ENCODE data around the gene SOX9.
"Not testable (repeated sequence)": the region's sequence is repeated elsewhere in the genome, so short reads cannot be mapped to it uniquely, and the experiment has no call there.

SOX9 gene

DNA sequence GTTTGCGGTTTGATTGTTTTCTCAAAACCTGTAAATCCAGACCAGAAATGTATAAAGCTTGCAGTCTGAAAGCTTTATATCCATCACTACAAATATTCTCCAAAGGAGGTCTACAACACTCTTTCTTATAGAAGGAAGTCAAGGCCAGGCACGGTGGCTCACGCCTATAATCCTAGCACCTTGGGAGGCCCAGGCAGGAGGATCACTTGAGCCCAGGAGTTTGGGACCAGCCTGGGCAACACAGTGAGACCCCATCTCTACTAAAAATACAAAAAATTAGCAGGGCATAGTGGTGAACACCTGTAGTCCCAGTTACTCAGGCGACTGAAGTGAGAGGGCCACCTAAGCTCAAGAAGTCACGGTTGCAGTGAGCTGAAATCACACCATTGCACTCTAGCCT is 8.9 kb upstream of the SOX9 start:
- DNase-seq, result not testable (repeated sequence)

DNA sequence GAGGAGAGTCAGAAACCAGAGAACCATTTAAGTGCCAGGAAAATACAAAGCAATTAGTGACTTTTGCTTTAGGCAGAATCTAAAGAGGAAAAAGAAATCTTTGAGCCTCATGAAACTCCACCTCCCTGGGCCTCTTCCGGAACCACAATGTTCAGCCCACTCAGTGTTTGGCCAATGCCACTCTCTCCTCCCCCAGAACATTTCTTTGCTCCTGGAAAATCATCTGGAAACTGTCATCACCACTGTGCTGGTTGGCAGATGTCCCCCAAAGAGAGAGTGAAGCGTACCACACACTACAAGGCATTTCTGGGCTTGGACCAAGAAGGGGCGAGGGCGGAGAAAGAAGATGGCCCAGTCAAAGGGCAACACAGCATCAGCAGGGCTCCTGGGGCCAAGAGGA is 7.1 kb upstream of the SOX9 start:
- DNase-seq, result no peak

DNA sequence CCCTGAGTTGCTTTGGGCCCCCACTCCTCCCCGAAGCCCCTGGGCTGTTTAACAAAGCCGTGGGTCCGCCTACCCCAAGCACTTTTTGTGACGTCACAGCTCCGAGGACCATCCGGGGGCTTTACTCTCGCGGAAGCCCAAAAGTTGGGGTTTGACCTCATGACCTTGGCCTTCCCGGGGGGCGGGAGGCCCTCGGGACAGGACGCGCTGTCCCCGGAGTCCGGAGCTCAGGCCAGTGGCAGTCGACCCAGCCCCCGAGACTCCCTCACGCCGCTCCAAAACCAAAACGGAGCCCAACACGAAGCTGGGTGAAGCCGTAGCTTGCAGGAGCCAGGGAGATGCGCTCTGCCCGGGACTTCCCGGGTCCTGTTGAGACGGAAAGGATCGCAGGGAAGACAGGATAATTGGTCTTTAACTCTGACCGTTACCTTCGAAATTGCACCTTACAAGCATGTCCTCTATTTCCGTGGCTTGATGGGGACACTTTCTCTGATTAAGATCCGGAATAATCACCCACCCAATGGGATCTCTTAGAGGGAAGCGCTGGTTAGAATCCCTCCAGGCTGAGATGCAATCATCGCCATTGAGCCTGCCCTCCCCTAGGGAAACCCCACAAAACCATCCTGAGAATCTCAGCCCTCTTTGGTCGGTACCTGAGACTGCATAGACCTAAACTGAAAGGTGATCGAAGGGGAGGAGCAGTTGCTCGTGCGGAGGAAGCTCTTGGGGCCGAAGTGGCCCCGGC is 4.9 kb upstream of the SOX9 start:
- no peak for DNase-seq

DNA sequence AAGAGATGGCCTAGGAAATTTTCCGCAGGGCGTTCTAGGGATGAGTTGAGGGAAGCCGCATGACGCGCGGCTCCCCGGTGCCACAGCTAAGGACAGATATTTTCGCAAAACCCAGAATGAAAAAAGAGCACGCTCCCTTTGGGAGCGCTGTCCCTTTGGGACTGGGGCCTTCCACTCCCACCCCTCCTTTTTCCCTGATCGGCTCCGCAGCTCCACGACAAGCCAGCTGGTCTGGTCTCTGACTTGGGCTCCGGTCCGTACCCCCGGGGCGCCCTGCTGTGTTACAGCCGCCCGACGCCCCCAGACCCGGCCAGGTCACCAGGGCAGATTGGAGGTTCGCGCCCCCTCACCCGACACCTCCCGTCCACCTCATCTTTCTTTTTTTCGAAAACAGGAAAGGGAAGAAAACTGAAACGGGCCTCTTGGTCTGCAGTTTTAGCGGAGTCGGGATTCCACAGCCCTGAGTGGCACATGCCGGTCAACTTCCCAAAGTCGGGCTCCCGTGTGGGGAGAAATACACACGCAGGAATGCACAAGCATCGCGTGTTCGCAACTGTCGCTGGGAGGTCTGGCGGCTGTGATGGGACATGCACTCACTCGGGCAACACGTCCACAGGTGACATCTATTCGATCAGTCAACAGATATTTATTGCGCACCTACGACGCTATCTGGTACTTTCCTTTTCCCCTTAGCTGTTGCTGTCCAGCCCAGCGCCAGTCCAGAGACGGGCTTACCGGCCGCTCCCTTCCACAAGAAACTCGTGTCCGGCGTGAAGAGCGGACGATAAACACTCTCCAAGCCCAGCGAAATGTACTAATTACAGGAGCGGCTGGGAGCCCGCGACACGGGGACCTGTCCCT is 3.9 kb upstream of the SOX9 start:
- no peak for DNase-seq

DNA sequence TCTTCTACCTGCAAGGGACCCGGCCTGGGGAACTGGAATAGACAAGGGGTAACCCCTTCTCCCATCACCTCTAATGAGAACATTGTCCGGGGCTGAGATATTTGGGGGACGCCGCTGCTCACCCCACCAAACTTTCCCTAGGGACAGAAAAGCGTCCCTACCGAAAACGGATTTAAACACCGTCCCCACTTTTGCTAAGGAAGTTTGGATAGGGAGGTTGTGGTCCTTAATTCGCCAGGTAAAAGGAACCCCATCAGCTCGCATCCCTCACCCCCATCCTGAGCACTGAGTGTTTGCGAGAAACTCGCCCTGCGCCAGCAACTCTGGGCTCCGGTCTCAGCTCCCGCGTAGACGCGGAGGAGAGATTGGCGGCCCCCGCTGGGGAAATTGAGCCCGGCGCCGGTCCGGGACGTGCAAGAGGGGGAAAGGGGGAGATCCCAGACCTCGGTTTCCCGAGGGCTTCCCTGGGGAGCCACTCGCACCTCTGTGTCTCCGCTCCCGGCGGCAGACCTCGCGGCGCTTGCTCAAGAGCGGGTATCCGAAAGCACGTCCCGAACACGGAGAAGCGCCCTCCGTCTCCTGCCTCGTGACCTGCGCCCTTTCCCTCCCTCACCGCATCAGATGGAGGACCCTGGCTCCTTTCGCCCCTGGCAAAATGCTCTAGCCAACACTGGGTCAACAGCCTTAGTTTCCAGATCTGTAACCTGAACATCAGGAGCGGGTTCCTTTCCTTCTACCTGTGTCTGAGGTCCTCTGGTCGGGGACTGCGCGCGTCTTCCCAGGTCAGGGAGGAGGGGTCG is 3.1 kb upstream of the SOX9 start:
- DNase-seq, result no peak

DNA sequence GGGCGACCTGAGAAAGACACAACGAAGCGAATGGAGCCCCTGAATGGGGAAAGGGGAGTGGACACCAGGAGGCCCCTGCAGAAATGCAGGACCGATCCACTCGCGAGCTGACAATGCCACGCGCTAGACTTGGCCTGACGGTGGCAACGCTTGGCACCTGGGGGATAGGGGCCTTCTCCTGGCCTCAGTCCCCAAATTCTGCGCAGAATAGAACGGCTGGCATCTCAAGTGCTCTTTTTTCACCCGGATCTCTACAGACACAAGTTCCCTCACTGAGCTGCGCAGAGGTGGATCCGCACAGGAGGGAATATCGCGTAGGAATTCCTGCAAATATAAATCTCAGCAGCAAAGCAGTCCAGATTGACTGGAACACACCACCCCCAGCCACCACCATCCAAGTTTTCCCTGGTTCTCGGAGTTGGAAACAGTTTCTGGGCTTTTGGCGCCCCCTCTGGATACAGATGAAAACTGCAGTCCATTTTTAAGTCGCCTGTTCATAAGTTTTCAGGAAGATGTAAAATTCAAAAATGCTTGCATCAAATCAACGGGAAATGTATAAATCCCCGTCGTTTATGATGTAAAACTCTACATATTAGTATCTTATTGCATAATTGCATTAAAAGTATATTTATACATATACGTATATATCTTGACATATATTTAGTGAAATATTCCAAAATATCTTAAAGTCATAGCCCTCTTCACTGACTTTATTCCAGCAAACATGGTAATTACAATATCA is 2.3 kb upstream of the SOX9 start:
- DNase-seq, result no peak

DNA sequence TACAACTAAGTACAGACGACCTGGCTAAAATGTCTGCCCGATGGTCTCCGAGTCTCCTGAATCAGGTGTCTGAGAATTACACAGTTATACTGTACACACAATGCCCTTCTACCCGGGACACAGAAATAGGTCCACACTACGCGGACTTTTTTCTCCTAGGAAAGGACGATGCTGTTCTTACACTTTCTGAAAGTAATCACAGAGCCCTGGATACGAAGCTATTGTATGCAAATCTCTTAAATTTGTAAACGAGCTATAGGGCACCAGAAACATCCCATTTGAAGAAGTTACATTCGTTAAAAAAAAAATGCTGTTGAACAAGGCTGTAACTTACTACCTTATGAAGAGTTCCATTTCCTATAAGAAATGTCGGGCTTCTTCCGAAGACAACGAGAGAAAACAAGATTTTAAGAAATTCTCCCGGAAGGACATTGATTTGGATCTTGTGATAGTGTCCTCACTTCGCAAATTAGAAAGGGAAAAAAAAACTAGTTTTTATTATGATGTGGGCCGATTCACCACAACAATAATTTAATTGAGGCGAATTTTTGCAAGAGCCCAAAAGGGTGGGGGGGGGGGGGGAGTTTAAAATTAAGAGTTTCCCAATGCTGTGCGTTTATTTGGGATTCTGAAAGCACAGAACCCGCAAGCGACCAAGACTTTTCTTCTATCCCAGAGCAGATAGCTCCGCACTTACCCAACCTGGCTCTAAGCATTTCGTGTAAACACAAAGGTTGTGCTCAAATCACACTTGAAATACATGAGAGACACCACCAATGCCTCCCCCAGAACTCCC is 1.5 kb upstream of the SOX9 start:
- DNase-seq, result no peak

DNA sequence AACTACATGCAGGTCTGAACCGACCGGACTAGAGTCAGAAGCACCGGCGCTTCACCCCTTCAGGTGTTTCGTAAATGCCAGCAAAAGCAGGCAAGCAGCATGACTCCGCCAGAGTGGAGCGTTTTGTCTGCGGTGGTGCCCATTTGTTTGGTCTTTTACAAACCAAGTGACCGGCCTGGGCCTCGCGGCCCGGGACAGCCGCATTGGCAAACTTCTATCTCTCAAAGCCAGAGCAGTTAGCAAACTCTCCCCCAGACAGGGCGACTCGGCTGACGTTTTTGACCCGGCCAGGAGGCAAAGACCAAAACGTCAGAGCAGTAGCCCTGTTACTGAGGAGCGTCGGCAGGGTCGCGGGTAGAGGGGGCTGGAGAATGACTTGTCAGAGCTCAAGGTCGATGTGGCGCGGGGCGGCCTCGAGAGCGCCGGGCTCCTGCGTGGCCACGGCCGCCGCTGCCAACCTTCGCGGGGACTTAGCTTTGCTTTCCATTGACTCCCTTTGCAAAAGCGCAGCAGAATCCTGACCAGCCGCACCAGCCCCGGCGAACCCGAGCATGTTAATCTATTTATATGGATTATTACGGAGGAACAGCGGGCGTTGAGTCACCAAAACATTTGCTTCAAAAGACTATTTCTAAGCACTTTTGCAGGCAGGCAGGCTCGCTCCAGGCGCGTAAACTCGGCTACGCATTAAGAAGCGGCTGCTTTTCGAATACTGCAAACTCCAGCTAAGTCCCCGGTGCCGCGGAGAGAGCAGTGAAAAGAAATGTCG is 763 bp upstream of the SOX9 start:
- DNase-seq, result no peak

DNA sequence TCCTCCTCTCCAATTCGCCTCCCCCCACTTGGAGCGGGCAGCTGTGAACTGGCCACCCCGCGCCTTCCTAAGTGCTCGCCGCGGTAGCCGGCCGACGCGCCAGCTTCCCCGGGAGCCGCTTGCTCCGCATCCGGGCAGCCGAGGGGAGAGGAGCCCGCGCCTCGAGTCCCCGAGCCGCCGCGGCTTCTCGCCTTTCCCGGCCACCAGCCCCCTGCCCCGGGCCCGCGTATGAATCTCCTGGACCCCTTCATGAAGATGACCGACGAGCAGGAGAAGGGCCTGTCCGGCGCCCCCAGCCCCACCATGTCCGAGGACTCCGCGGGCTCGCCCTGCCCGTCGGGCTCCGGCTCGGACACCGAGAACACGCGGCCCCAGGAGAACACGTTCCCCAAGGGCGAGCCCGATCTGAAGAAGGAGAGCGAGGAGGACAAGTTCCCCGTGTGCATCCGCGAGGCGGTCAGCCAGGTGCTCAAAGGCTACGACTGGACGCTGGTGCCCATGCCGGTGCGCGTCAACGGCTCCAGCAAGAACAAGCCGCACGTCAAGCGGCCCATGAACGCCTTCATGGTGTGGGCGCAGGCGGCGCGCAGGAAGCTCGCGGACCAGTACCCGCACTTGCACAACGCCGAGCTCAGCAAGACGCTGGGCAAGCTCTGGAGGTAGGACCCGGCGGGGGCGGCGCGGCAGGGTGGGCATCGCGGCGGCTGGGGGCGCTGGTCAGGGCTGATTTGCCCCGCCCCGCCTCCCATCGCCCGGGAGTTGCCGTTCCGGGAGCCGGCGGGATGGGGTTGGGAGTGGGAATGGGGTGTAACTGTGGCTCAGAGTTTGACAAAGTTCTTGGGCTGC is 567 bp downstream of the SOX9 start:
- no peak for DNase-seq

DNA sequence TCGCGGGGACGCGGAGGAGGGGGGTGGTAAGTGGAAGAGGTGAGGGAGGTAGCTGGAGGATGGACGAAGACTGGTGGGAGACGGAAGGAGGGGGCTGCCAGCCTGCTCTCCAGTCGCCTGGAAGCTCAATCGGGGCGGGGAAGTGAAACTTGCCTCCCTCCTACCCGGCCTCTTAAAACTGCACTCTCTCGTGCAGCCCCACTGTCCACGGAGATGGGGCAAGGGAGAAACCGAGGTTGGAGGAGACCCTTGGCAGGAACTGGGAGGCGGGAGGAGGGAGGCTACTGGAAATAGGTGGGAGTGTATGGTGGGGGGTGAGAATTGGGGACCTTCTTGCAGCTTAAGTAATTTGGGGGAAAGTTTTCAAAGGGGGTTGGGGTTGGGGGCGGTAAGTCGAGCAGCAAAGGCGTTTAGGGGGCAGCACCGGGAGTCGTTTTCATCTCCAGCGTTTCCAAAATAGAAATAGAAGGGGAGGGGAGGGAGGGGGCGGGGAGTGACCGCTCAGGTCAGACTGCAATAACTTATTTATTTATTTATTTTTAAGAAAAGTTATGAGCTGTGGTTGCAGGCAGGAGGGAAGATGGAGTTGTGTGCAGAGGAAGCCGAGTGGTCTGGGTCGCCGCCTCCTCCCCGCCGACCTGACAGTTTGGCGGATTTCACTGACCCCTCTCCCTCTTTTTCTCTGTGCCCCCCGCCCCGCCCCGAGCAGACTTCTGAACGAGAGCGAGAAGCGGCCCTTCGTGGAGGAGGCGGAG is 1.4 kb downstream of the SOX9 start:
- no peak for DNase-seq

DNA sequence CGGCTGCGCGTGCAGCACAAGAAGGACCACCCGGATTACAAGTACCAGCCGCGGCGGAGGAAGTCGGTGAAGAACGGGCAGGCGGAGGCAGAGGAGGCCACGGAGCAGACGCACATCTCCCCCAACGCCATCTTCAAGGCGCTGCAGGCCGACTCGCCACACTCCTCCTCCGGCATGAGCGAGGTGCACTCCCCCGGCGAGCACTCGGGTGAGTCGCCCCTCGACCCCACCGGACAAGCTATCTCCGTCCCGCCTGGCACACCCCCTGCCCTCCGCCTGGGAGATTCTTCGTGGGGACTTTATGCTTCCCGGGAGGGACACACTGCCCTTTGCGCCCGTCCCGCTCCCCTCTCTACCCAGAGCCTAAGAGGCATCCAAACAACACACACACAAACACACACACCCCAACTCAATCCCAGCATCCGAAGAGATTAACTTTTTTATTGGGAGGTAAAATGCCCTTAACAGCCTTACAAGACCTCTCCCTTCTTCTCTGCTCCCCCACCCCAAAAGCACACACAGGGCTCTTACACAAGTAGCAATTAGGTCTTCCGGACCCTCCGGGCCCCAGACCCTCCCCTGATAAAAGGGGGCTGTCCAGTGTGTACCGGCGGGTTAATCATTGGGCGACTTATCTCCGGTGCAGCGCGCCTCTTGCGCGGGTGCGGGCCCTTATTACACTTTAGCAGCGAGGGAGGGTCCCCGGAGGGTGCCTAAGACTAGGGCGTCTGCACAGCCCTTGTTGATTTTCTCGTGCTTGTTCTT is 2.1 kb downstream of the SOX9 start:
- DNase-seq, result no peak

DNA sequence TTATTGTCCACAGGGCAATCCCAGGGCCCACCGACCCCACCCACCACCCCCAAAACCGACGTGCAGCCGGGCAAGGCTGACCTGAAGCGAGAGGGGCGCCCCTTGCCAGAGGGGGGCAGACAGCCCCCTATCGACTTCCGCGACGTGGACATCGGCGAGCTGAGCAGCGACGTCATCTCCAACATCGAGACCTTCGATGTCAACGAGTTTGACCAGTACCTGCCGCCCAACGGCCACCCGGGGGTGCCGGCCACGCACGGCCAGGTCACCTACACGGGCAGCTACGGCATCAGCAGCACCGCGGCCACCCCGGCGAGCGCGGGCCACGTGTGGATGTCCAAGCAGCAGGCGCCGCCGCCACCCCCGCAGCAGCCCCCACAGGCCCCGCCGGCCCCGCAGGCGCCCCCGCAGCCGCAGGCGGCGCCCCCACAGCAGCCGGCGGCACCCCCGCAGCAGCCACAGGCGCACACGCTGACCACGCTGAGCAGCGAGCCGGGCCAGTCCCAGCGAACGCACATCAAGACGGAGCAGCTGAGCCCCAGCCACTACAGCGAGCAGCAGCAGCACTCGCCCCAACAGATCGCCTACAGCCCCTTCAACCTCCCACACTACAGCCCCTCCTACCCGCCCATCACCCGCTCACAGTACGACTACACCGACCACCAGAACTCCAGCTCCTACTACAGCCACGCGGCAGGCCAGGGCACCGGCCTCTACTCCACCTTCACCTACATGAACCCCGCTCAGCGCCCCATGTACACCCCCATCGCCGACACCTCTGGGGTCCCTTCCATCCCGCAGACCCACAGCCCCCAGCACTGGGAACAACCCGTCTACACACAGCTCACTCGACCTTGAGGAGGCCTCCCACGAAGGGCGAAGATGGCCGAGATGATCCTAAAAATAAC is 3.0 kb downstream of the SOX9 start:
- DNase-seq, result no peak

DNA sequence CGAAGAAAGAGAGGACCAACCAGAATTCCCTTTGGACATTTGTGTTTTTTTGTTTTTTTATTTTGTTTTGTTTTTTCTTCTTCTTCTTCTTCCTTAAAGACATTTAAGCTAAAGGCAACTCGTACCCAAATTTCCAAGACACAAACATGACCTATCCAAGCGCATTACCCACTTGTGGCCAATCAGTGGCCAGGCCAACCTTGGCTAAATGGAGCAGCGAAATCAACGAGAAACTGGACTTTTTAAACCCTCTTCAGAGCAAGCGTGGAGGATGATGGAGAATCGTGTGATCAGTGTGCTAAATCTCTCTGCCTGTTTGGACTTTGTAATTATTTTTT is 3.6 kb downstream of the SOX9 start:
- DNase-seq, result no peak

DNA sequence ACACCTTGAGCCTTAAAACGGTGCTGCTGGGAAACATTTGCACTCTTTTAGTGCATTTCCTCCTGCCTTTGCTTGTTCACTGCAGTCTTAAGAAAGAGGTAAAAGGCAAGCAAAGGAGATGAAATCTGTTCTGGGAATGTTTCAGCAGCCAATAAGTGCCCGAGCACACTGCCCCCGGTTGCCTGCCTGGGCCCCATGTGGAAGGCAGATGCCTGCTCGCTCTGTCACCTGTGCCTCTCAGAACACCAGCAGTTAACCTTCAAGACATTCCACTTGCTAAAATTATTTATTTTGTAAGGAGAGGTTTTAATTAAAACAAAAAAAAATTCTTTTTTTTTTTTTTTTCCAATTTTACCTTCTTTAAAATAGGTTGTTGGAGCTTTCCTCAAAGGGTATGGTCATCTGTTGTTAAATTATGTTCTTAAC is 4.4 kb downstream of the SOX9 start:
- no peak for DNase-seq

DNA sequence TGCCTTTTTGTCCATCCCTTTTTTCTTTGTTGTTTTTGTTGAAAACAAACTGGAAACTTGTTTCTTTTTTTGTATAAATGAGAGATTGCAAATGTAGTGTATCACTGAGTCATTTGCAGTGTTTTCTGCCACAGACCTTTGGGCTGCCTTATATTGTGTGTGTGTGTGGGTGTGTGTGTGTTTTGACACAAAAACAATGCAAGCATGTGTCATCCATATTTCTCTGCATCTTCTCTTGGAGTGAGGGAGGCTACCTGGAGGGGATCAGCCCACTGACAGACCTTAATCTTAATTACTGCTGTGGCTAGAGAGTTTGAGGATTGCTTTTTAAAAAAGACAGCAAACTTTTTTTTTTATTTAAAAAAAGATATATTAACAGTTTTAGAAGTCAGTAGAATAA is 4.9 kb downstream of the SOX9 start:
- DNase-seq, result no peak

DNA sequence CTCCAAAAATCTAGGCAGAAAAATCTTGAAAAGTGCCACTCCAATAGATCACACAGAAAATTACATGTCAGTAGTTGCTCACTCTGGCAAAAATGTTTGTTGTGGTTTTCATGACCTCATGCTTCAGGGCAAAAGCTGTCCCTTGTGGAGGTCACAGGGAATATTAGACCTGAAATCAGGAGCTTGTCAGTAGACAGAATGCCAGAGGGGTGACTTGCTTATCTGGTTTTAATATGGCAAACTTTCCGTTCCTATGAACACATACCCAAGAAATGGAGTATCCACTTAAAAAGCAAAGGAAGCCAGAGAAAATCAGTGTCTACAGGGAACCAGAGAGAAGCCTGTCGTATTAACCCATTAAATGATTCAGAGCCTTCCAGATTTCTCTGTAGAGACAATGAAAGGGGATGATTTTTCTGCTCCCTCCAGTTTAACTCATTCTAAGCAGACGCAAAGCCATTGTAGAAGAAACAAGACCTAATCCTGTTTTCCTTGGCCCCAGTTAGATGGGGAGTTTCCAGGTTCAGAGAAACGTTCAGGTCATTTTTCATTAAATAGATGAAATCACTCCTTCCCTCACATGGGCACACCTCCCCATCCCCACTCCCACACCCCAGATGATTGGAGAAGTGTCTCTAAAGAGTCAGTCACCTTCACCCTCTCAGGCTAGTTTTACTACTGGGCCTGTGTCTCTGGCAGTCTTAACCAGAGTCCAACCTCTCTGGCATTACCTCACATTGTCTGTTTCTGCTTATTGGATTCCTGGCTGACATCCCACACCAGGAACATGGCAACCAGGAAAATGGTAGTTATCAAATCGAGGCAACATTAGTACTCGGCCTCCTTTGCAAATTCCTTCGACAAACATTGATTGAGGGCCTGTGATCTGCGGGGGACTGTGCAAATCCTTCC is 6.0 kb downstream of the SOX9 start:
- no peak for DNase-seq

DNA sequence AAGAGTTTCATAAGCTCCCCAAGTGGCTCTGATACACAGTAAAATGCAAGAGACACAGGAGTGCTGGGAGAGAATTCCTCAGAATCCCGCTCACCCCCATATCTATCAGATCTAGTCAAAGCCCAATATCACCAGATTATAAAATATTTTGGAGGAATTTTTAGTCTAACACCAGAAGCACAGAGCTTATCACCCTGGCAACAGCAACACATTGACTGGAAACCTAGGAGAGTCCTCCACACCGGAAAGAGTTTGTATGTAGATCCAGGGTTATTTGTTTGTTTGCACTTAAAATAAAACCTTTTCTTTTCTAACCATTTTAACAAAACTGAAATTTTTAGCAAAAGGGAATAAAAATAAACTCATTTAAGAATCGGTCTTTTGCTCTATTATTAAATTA is 7.2 kb downstream of the SOX9 start:
- no peak for DNase-seq

Data from activated CD4-positive, alpha-beta T cell treated with anti-CD3 and anti-CD28 coated beads for 1 hour (primary cell).